K562 (cell line): Measurements from ENCODE around the gene CLDN20. TPM values are rescaled to one million over a fixed set of nuclear protein-coding genes. Genes with fewer than 3 reads are reported as not detected.

Experiments used
- ARNT ChIP-seq, 2 experiments: fragments of 450-650 bp; IDR thresholded peaks; 2 replicates each; pipeline ENCODE4 v1.6.1; 2016; ENCODE audit warnings: mild to moderate bottlenecking in 1 of 2
- ETV1 ChIP-seq: fragments of 450-650 bp; conservative IDR thresholded peaks from 2 replicates; pipeline ENCODE4 v1.6.1; 2016; ENCODE audit warnings: missing genetic modification characterization, control low read depth, low read depth, missing compliant biosample characterization
- HNRNPUL1 ChIP-seq: fragments of 200-400 bp; formaldehyde crosslinking; IDR thresholded peaks from 2 replicates; pipeline ENCODE4 v1.6.1; 2017; ENCODE audit warnings: low read length
- JUND ChIP-seq, 2 experiments: IDR thresholded peaks; 2 replicates in 1 of 2; 3 replicates in 1 of 2; pipeline ENCODE4 v1.6.1; 2011; ENCODE audit warnings: borderline replicate concordance in 2 of 2, low read depth in 2 of 2, low read length in 2 of 2, improper control_type of control experiment in 1 of 2, missing biosample characterization in 1 of 2, missing genetic modification characterization in 1 of 2, missing genetic modification reagents in 1 of 2
- MEF2D ChIP-seq: conservative IDR thresholded peaks from 2 replicates; pipeline ENCODE4 v1.6.1; 2016; ENCODE audit warnings: low read depth, missing genetic modification characterization, missing compliant biosample characterization
- NR1H2 ChIP-seq: sonication (generic); formaldehyde crosslinking; IDR thresholded peaks from 2 replicates; pipeline ENCODE4 v1.4.0; 2020; ENCODE audit warnings: mild to moderate bottlenecking, missing genetic modification reagents
- PHF20 ChIP-seq: fragments of 450-650 bp; IDR thresholded peaks from 2 replicates; pipeline ENCODE4 v1.6.1; 2018; ENCODE audit not compliant: partially characterized antibody
- TAF7 ChIP-seq: fragments of 450-650 bp; IDR thresholded peaks from 2 replicates; pipeline ENCODE4 v1.6.1; 2016; ENCODE audit warnings: missing genetic modification characterization, missing compliant biosample characterization
- ZKSCAN8 ChIP-seq: fragments of 200-800 bp; sonication (Bioruptor generic); IDR thresholded peaks from 2 replicates; pipeline ENCODE4 v1.6.1; 2016; ENCODE audit warnings: missing genetic modification characterization, missing compliant biosample characterization
- ZNF175 ChIP-seq: fragments of 200-800 bp; sonication (Bioruptor generic); IDR thresholded peaks from 2 replicates; pipeline ENCODE4 v1.6.1; 2016; ENCODE audit warnings: low read depth, mild to moderate bottlenecking, missing genetic modification characterization, missing compliant biosample characterization
- polyA plus RNA-seq, 8 experiments: library from polyadenylated mRNA; depleted of rRNA in 4 of 8; stranded (reverse) in 5 of 8; unstranded in 3 of 8; fragments of >200 nt; fragmentation: Nextera tagmentation in 2 of 8; fragmentation: Illumina TruSeq in 1 of 8; extraction: Ambion mirVana in 2 of 8; extraction: Trizol in 1 of 8; gene quantifications; 2 replicates each; pipeline versions ENCODE4 v1.2.1 to v1.2.3, GENCODE V29; 2011 to 2014; ENCODE audit warnings: inconsistent platforms in 1 of 8, missing spikeins in 1 of 8
- total RNA-seq, 7 experiments: library from RNA; depleted of rRNA in 6 of 7; stranded (reverse); fragments of >200 nt in 6 of 7; fragmentation: Illumina TruSeq in 2 of 7; extraction: Trizol in 2 of 7; gene quantifications; 2 replicates each; pipeline versions ENCODE4 v1.2.1 to v1.2.3, GENCODE V29; 2011 to 2021; ENCODE audit warnings: low replicate concordance in 1 of 7
- TF ChIP-seq, protein P1 (sequence below): fragments of 450-650 bp; IDR thresholded peaks from 2 replicates; pipeline ENCODE4 v1.7.1; 2018; ENCODE audit warnings: mild to moderate bottlenecking, low read depth; ENCODE audit not compliant: partially characterized antibody

Gene CLDN20
- total and polyA plus RNA-seq, 9 of the 15 experiments (the other 6 are each of a cell fraction or from before 2014, with no cell fraction given) = not detected

DNA sequence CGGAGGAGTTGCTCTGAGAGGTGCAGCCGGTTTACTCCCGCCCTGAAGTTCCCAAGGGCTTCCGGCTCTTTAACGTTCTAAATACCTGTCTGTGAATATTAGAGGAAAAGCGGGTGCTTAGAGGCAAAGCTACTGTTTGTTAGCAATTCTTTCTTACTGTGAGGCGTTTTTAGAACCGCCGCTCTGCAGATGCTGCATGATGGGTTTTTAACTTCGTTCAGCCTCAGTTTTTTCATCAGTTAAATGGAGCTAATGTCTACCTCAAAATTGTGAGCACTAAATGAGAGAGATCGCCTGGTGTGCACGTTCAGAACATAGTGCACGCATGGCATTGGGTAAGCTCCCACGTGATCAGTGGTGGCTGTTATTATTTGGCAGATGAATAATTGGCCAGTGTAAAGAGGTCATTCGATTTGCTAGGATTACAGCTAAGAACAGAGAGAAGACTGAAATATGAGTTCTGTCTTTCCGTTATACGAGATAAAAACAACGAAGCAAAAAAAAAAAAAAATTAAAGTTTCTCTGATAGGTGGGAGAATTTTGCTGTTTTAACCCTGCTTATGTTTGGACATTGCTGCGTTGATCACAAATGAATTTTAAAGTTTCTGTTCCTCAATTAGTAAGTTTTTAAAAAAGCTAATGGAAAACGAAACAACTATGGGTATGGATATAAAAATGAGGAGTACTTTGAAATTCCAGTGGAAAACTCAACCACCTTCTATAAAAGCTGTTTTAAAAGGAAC, 51.1 kb downstream of the CLDN20 start (continued):
- TF ChIP-seq, protein P1, sequence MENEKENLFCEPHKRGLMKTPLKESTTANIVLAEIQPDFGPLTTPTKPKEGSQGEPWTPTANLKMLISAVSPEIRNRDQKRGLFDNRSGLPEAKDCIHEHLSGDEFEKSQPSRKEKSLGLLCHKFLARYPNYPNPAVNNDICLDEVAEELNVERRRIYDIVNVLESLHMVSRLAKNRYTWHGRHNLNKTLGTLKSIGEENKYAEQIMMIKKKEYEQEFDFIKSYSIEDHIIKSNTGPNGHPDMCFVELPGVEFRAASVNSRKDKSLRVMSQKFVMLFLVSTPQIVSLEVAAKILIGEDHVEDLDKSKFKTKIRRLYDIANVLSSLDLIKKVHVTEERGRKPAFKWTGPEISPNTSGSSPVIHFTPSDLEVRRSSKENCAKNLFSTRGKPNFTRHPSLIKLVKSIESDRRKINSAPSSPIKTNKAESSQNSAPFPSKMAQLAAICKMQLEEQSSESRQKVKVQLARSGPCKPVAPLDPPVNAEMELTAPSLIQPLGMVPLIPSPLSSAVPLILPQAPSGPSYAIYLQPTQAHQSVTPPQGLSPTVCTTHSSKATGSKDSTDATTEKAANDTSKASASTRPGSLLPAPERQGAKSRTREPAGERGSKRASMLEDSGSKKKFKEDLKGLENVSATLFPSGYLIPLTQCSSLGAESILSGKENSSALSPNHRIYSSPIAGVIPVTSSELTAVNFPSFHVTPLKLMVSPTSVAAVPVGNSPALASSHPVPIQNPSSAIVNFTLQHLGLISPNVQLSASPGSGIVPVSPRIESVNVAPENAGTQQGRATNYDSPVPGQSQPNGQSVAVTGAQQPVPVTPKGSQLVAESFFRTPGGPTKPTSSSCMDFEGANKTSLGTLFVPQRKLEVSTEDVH = peak; percentile 10
- TF ChIP-seq HNRNPUL1 (0 out of 2 replicates have a peak, but pooled peaks have one; percentile 35), PHF20 (peak; percentile 60), TAF7 (peak; percentile 51; the same call in 1 of the 2 replicates), NR1H2 (CRISPR knock-in tag) (no peak), MEF2D (tag) (0 out of 2 replicates have a peak, but pooled peaks have one; percentile 17), ETV1 (peak; percentile 85), ARNT (IDR thresholded peaks at IDR 0.05) (0 out of 4 replicates have a peak, but pooled peaks have one; percentile 30 to 86), JUND (IDR thresholded peaks at IDR 0.05; ENCODE audit: borderline replicate concordance, low read depth, low read length) (0 out of 2 replicates have a peak, but pooled peaks have one; percentile 1), JUND (tag; IDR thresholded peaks at IDR 0.05; ENCODE audit: borderline replicate concordance, low read depth, low read length) (peak; percentile 33; the same call in 1 of the 3 replicates), ZNF175 (CRISPR knock-in tag) (peak; percentile 52; the same call in 1 of the 2 replicates), ZKSCAN8 (CRISPR knock-in tag) (0 out of 2 replicates have a peak, but pooled peaks have one; percentile 52)
